ENCODE data around the gene MAPK13.
A peak's percentile ranks its signal among the peaks of the same experiment; 100 is the strongest.
"Not testable (repeated sequence)": the region's sequence is repeated elsewhere in the genome, so short reads cannot be mapped to it uniquely, and the experiment has no call there.

Gene MAPK13

GRCh38 chr6:36114798-36115408 is 15.4 kb upstream of the MAPK13 start:
- no peak for DNase-seq (ENCODE audit: low spot score)

GRCh38 chr6:36115412-36115811 is 14.9 kb upstream of the MAPK13 start:
- DNase-seq (ENCODE audit: low spot score) = no peak

GRCh38 chr6:36116066-36116864 is 14.0 kb upstream of the MAPK13 start:
- DNase-seq (ENCODE audit: low spot score) = no peak

- no peak for DNase-seq (ENCODE audit: low spot score)
Observed at GRCh38 chr6:36116943-36117342, 13.4 kb upstream of the MAPK13 start.

- no peak for DNase-seq (ENCODE audit: low spot score)
Observed at GRCh38 chr6:36117658-36118549, 12.4 kb upstream of the MAPK13 start.

- DNase-seq (ENCODE audit: low spot score) = no peak
Observed at GRCh38 chr6:36118550-36119107, 11.7 kb upstream of the MAPK13 start.

GRCh38 chr6:36119209-36119608 is 11.1 kb upstream of the MAPK13 start:
- no peak for DNase-seq (ENCODE audit: low spot score)

- DNase-seq (ENCODE audit: low spot score) = no peak
Observed at GRCh38 chr6:36120018-36120417, 10.3 kb upstream of the MAPK13 start.

- DNase-seq (ENCODE audit: low spot score) = no peak
Observed at GRCh38 chr6:36120539-36120938, 9.8 kb upstream of the MAPK13 start.

GRCh38 chr6:36120979-36121786 is 9.1 kb upstream of the MAPK13 start:
- DNase-seq (ENCODE audit: low spot score) = no peak

- no peak for DNase-seq (ENCODE audit: low spot score)
Observed at GRCh38 chr6:36121787-36122494, 8.4 kb upstream of the MAPK13 start.

GRCh38 chr6:36122495-36123269 is 7.6 kb upstream of the MAPK13 start:
- DNase-seq (ENCODE audit: low spot score) = no peak

GRCh38 chr6:36123270-36124139 is 6.8 kb upstream of the MAPK13 start:
- DNase-seq (ENCODE audit: low spot score) = peak; percentile 68

GRCh38 chr6:36124346-36124745 is 6.0 kb upstream of the MAPK13 start:
- not testable (repeated sequence) for DNase-seq (ENCODE audit: low spot score)

GRCh38 chr6:36124881-36125280 is 5.4 kb upstream of the MAPK13 start:
- DNase-seq (ENCODE audit: low spot score) = no peak

- DNase-seq (ENCODE audit: low spot score) = no peak
Observed at GRCh38 chr6:36125575-36125974, 4.7 kb upstream of the MAPK13 start.

GRCh38 chr6:36126121-36126520 is 4.2 kb upstream of the MAPK13 start:
- DNase-seq (ENCODE audit: low spot score) = no peak

GRCh38 chr6:36126553-36127458 is 3.5 kb upstream of the MAPK13 start:
- no peak for DNase-seq (ENCODE audit: low spot score)
